Measurements from ENCODE around the gene ATP4A.
A peak's percentile ranks its signal among the peaks of the same experiment; 100 is the strongest.
"Not testable (repeated sequence)": the region's sequence is repeated elsewhere in the genome, so short reads cannot be mapped to it uniquely, and the experiment has no call there.

The ATP4A gene

GRCh38 chr19:35563207-35563829 lies at the start of gene ATP4A:
TSS of gene ATP4A (minus strand) at chr19:35563658. CDS start at chr19:35563629, 29 bp downstream.
- DNase-seq (ENCODE audit: low spot score in 2 of 2), result no peak
- Mint-ChIP-seq H3K9me3 (no peaks in the 10 kb centered on the region), H3K4me1 (peaks cover 14% of the 10 kb centered on the region), H3K27ac (no peak within 1 kb of the TSS), H3K4me3 (no peak within 1 kb of the TSS), H3K36me3 (peaks cover 2% of the 10 kb centered on the region), H3K27me3 (peaks cover 38% of the 10 kb centered on the region)
- no peak for ATAC-seq (ENCODE audit: low read depth)

GRCh38 chr19:35612559-35613321 lies 49.3 kb upstream of the ATP4A start, which contains the start of gene HAUS5:
TSS of gene HAUS5 (plus strand) at chr19:35612735. CDS start at chr19:35612795, 60 bp downstream.
- peak; percentile 73 for ATAC-seq (ENCODE audit: low read depth)
- Mint-ChIP-seq H3K36me3 (peaks cover 8% of the 10 kb centered on the region), H3K4me1 (peaks cover 28% of the 10 kb centered on the region), H3K9me3 (peaks cover 5% of the 10 kb centered on the region), H3K27ac (peak within 1 kb of the TSS; percentile 97), H3K27me3 (no peaks in the 10 kb centered on the region), H3K4me3 (peak within 1 kb of the TSS; percentile 92)
- peak; percentile 96 to 99 for DNase-seq (ENCODE audit: low spot score in 2 of 2)

- ATAC-seq (ENCODE audit: low read depth) (no peak), DNase-seq (ENCODE audit: low spot score in 2 of 2) (no peak)
- no peaks in the 10 kb centered on the region for H3K27me3 Mint-ChIP-seq
- H3K27ac Mint-ChIP-seq, result peak overlapping the region; percentile 97
- peaks cover 8% of the 10 kb centered on the region for H3K36me3 Mint-ChIP-seq
- peak overlapping the region; percentile 92 for H3K4me3 Mint-ChIP-seq
- H3K9me3 Mint-ChIP-seq, result peaks cover 5% of the 10 kb centered on the region
- H3K4me1 Mint-ChIP-seq, result peaks cover 28% of the 10 kb centered on the region
Observed at GRCh38 chr19:35612224-35612558, 48.7 kb upstream of the ATP4A start.

DNA sequence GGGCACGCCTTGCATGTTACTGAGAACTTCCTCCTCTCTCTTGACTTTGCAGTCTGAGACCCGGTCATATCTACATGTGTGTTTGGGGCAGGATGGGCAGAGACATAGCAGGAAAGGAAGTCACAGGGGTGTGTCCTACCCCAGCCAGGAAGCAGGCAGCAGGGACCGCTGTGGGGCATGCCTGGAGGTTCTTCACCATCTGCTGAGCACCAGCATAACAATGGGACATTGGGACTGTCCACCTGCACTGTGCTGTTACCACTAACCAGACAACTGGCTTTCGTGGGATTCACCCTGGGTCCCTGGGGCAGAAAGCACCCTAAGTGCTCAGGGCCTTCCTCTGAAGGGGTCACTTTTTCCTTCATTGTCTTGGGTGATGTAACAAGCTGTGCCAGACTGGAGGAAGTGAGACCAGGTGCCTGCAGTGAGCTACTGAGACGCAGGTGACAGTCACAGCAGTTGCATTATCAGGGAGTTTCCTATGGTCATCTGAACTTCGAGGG lies 46.4 kb upstream of the ATP4A start:
- H3K4me3 Mint-ChIP-seq, result peak overlapping the region; percentile 62
- peak; percentile 55 to 64 for DNase-seq (ENCODE audit: low spot score in 2 of 2)
- peak overlapping the region; percentile 97 for H3K27ac Mint-ChIP-seq
- H3K36me3 Mint-ChIP-seq, result peaks cover 4% of the 10 kb centered on the region
- H3K27me3 Mint-ChIP-seq, result no peaks in the 10 kb centered on the region
- peak; percentile 74 for ATAC-seq (ENCODE audit: low read depth)
- H3K9me3 Mint-ChIP-seq, result peaks cover 5% of the 10 kb centered on the region
- peaks cover 28% of the 10 kb centered on the region for H3K4me1 Mint-ChIP-seq

DNA sequence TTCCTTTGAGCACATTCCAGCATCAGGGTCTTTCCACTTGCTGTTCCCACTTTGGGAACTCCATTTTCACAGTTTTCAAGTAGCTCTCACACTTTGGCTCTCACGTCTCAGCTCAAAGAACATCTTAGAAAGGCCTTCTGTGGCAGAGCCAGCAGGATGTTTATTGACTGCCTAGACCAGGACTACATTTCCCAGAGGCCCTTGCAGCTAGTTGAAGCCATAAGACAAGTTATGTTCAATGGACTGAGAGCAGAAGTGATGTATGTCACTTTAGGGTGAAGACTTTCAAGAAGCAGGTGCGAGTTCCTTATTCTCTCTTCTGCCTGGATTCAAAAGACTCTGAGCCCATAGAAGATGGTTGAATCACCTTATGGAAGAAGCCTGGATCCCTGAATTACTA lies 44.8 kb upstream of the ATP4A start:
- peak overlapping the region; percentile 97 for H3K27ac Mint-ChIP-seq

GRCh38 chr19:35607661-35608060 lies 44.2 kb upstream of the ATP4A start:
- Mint-ChIP-seq H3K9me3 (peaks cover 5% of the 10 kb centered on the region), H3K27ac (no peak overlapping the region), H3K36me3 (peaks cover 4% of the 10 kb centered on the region), H3K4me3 (no peak overlapping the region), H3K4me1 (peaks cover 27% of the 10 kb centered on the region), H3K27me3 (no peaks in the 10 kb centered on the region)
- DNase-seq (ENCODE audit: low spot score in 2 of 2) (no peak), ATAC-seq (ENCODE audit: low read depth) (no peak)

More for the DNA sequence above, 44.8 kb upstream of the ATP4A start:
- peaks cover 28% of the 10 kb centered on the region for H3K4me1 Mint-ChIP-seq
- ATAC-seq (ENCODE audit: low read depth) (no peak), DNase-seq (ENCODE audit: low spot score in 2 of 2) (no peak)
- H3K27me3 Mint-ChIP-seq, result no peaks in the 10 kb centered on the region
- H3K9me3 Mint-ChIP-seq, result peaks cover 5% of the 10 kb centered on the region
- peaks cover 4% of the 10 kb centered on the region for H3K36me3 Mint-ChIP-seq
- H3K4me3 Mint-ChIP-seq, result peak overlapping the region; percentile 52

- H3K36me3 Mint-ChIP-seq; H3K4me3 Mint-ChIP-seq; DNase-seq (ENCODE audit: low spot score in 2 of 2); H3K27me3 Mint-ChIP-seq; H3K9me3 Mint-ChIP-seq; ATAC-seq (ENCODE audit: low read depth); H3K27ac Mint-ChIP-seq: not testable (repeated sequence)
- H3K4me1 Mint-ChIP-seq, result peaks cover 25% of the 10 kb centered on the region
Observed at GRCh38 chr19:35607170-35607569, 43.7 kb upstream of the ATP4A start.

- not testable (repeated sequence) for H3K4me3 Mint-ChIP-seq; H3K9me3 Mint-ChIP-seq; H3K36me3 Mint-ChIP-seq; H3K4me1 Mint-ChIP-seq; DNase-seq (ENCODE audit: low spot score in 2 of 2); H3K27ac Mint-ChIP-seq; H3K27me3 Mint-ChIP-seq; ATAC-seq (ENCODE audit: low read depth)
Observed at GRCh38 chr19:35604436-35604835, 41.0 kb upstream of the ATP4A start.

- ATAC-seq (ENCODE audit: low read depth), result no peak
- H3K27ac Mint-ChIP-seq, result no peak overlapping the region
- H3K36me3 Mint-ChIP-seq, result no peaks in the 10 kb centered on the region
Observed at GRCh38 chr19:35601971-35602370, 38.5 kb upstream of the ATP4A start.

GRCh38 chr19:35596366-35596999 lies 33.0 kb upstream of the ATP4A start:
- peaks cover 1% of the 10 kb centered on the region for H3K9me3 Mint-ChIP-seq
- DNase-seq (ENCODE audit: low spot score in 2 of 2), result no peak
- H3K27me3 Mint-ChIP-seq, result peaks cover 10% of the 10 kb centered on the region
- no peak overlapping the region for H3K4me3 Mint-ChIP-seq
- H3K4me1 Mint-ChIP-seq, result no peaks in the 10 kb centered on the region
- H3K27ac Mint-ChIP-seq, result no peak overlapping the region
- ATAC-seq (ENCODE audit: low read depth), result peak; percentile 53
- H3K36me3 Mint-ChIP-seq, result no peaks in the 10 kb centered on the region

More at GRCh38 chr19:35601971-35602370, 38.5 kb upstream of the ATP4A start:
- no peaks in the 10 kb centered on the region for H3K9me3 Mint-ChIP-seq
- peaks cover under 1% of the 10 kb centered on the region for H3K27me3 Mint-ChIP-seq
- no peaks in the 10 kb centered on the region for H3K4me1 Mint-ChIP-seq
- no peak overlapping the region for H3K4me3 Mint-ChIP-seq
- no peak for DNase-seq (ENCODE audit: low spot score in 2 of 2)

- no peaks in the 10 kb centered on the region for H3K4me1 Mint-ChIP-seq
- H3K9me3 Mint-ChIP-seq, result peaks cover 1% of the 10 kb centered on the region
- no peak overlapping the region for H3K4me3 Mint-ChIP-seq
- no peaks in the 10 kb centered on the region for H3K36me3 Mint-ChIP-seq
- no peak for ATAC-seq (ENCODE audit: low read depth)
- no peak overlapping the region for H3K27ac Mint-ChIP-seq
- peaks cover 10% of the 10 kb centered on the region for H3K27me3 Mint-ChIP-seq
- no peak for DNase-seq (ENCODE audit: low spot score in 2 of 2)
Observed at GRCh38 chr19:35595928-35596327, 32.5 kb upstream of the ATP4A start.

DNA sequence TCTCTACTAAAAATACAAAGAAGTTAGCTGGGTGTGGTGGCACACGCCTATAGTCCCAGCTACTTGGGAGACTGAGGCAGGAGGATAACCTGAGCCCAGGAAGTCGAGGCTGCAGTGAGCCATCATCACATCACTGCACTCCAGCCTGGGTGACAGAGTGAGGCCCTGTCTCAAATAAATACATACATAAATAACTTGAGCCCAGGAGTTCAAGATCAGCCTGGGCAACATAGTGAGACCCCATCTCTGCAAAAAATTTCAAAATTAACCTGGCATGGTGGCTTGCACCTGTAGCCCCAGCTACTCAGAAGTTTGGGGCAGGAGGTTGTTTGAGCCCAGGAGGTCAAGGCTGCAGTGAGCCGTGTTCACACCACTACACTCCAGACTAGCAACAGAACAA lies 31.6 kb upstream of the ATP4A start:
- not testable (repeated sequence) for H3K4me3 Mint-ChIP-seq; H3K9me3 Mint-ChIP-seq; H3K4me1 Mint-ChIP-seq; H3K36me3 Mint-ChIP-seq; DNase-seq (ENCODE audit: low spot score in 2 of 2); H3K27ac Mint-ChIP-seq; ATAC-seq (ENCODE audit: low read depth)
- H3K27me3 Mint-ChIP-seq, result peaks cover 10% of the 10 kb centered on the region

- H3K4me1 Mint-ChIP-seq, result no peaks in the 10 kb centered on the region
- H3K36me3 Mint-ChIP-seq, result no peaks in the 10 kb centered on the region
- H3K27ac Mint-ChIP-seq, result no peak overlapping the region
- DNase-seq (ENCODE audit: low spot score in 2 of 2) (peak in 1 of 2 donors; percentile 28), ATAC-seq (ENCODE audit: low read depth) (peak; percentile 53)
- peaks cover 10% of the 10 kb centered on the region for H3K27me3 Mint-ChIP-seq
- H3K4me3 Mint-ChIP-seq, result no peak overlapping the region
- H3K9me3 Mint-ChIP-seq, result peaks cover 1% of the 10 kb centered on the region
Observed at GRCh38 chr19:35592226-35592625, 28.8 kb upstream of the ATP4A start.

GRCh38 chr19:35590875-35591274 lies 27.4 kb upstream of the ATP4A start:
- no peak overlapping the region for H3K27ac Mint-ChIP-seq
- H3K36me3 Mint-ChIP-seq, result no peaks in the 10 kb centered on the region
- H3K4me3 Mint-ChIP-seq, result no peak overlapping the region
- DNase-seq (ENCODE audit: low spot score in 2 of 2) (no peak), ATAC-seq (ENCODE audit: low read depth) (no peak)
- peaks cover 9% of the 10 kb centered on the region for H3K27me3 Mint-ChIP-seq
- H3K4me1 Mint-ChIP-seq, result no peaks in the 10 kb centered on the region
- peaks cover 1% of the 10 kb centered on the region for H3K9me3 Mint-ChIP-seq
